ENCODE results near the gene KLRC2.
"Not testable (repeated sequence)": the region's sequence is repeated elsewhere in the genome, so short reads cannot be mapped to it uniquely, and the experiment has no call there.

The KLRC2 gene

DNA sequence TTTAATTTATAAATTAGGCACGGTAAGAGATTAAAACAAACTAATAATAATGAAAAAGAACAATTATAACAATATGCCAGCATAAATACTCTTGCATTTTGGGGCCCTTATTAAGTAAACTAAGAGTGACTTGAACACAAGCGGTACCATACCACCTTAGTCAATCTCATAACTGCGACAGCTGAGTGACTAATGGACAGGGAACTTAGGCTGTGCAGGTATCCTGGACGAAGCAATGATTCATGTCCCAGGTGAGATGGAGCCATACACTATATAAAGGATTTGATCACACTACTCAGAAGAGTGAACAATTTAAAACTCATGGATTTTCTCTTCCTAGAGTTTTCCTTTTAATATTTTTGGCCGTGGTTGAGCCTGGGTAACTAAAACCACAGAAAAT lies 30.5 kb downstream of the KLRC2 start:
- no peak for DNase-seq (ENCODE audit: low read depth)

DNA sequence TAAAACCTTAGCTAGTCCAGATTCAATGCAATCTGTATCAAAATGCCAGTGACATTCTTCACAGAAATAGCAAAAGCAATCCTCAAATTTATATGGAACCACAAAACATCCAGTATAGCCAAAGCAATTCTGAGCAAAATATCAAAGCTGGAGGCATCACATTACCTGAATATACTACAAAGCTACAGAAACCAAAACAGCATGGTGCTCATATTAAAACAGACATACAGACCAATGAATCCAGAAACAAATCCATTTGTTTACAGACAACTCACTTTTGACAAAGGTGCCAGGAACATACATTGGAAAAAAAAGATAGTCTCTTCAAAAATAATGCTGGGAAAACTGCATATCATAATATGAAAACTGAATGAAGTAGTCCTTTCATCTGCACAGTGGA lies 31.0 kb downstream of the KLRC2 start:
- no peak for DNase-seq (ENCODE audit: low read depth)

DNA sequence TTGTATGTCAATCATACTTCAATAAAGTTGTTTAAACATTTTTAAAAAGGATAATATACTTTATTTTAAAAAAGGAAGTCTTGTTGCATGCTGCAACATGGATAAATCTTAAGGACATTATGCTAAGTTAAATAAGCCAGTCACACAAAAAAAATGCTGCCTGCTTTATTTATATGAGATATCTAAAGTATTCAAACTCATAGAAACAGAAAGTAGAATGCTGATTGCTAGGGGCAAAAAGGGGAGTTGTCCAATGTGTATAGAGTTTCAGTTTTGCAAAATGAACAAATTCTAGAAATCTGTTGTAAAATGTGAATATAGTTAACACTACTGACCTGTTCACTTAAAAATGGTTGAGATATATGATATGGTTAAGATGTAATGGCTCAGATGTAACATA lies 35.0 kb downstream of the KLRC2 start:
- no peak for DNase-seq (ENCODE audit: low read depth)

DNA sequence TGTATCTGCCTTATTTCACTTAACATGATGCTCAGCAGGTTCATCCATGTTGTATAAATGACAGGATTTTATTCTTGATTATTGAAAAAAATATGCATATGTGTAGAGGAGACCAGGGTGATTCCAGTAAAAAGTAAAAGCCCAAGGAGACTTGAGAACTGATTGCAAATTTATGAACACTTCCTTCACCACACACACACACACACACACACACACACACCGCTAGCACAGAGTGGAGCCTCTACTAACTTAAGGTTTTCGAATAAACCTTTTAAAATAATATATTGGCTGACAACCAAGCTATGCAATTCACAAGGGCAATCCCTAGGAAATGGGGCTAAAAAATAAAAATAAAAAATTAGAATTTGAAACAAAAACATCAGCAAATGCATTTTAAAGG lies 37.6 kb downstream of the KLRC2 start:
- no peak for DNase-seq (ENCODE audit: low read depth)

DNA sequence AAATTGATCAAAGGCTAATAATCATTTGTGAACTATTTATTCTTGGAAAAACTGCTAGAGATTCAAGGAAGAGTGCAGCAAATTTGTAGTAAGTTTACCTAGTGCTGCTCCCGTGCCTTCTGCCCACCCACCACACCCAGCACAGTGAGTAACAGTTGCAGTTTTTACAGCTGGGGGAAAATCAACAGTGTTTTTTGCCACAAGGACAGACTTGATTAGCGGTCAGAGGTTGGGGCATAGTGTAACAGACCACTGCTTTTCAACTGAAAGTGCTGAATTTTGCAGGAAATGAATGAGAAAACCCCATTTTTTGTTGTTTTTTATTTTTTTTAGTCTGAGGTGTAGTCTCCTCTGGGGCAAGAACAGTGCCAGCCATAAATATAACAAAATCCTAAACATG lies 38.5 kb downstream of the KLRC2 start:
- DNase-seq (ENCODE audit: low read depth) = no peak

DNA sequence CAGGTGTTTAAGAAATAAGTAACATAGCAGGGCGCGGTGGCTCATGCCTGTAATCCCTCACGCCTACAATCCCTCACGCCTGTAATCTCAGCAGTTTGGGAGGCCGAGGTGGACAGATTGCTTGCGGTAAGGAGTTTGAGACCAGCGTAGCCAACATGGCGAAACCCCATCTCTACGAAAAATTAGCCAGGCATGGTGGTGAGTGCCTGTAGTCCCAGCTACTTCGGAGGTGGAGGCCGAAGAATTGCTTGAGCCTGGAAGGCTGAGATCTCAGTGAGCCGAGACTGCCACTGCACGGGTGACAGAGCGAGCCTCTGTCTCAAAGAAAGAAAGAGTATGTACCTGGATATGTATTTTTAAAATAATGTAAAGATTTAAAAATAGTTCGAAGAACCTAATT lies 39.6 kb downstream of the KLRC2 start:
- not testable (repeated sequence) for DNase-seq (ENCODE audit: low read depth)

DNA sequence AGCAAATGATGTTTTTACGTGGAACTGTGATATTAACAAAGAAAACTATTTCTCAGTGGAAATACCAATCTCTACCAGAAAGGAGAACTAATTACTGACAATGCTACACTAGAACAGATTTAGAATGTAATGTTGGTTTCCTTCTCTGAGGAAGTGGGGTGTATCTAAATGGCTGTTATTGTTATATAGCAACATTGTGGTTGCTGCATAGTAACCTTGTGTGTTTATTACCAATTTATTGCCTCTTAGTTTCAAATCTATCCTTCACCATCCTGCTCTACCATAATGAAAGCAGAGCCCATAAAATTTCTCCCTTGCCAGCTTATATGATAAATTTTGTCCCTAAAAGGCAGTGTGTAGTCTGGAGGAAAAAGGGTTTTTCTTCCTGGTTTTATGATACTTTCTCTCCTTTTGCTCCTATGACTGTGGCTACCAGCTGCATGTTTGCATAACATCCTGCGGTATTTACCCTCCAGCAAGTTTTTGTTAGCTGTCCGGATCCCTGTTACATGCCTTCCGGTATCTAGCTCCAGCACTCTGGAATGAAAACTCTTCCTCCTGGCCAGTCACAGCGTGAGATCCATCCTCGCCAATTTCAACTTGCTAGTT lies 40.3 kb downstream of the KLRC2 start:
- peak; percentile 92 for DNase-seq (ENCODE audit: low read depth)

DNA sequence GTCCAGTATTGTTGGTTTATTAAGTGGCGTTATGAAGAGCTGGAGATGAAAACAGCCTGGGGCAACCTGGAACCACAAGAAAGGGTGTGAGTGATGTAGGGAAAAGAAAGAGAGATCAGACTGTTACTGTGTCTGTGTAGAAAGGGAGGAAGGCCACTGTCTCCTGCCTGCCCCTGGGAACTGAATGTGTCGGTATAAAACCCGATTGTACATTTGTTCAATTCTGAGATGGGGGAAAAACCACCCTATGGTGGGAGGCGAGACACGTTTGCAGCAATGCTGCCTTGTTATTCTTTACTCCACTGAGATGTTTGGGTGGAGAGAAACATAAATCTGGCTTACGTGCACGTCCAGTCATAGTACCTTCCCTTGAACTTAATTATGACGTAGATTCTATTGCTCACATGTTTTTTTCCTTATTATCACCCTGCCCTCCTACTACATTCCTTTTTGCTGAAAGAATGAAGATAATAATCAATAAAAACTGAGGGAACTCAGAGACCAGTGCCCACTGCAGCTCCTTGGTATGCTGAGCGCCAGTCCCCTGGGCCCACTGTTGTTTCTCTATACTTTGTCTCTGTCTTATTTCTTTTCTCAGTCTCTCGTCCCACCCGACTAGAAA lies 41.2 kb downstream of the KLRC2 start:
- DNase-seq (ENCODE audit: low read depth) = not testable (repeated sequence)

DNA sequence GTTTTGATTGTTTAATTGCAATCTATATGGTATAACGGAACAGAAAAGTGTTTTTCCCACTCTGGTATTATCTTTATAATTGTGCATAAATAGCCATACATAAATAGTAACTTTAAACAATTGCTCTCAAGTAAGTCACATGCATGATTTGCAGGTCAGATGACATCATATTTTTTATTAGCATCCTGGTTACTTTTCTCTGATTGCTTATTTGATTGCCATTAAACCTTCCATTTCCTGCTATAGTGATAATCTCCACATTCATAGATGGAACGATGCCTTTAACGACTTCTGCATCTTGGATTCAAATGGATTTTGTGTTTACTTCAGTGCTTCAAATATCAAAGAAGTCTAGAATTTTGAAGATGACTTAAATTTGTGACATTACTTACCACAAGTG lies 42.5 kb downstream of the KLRC2 start:
- no peak for DNase-seq (ENCODE audit: low read depth)

DNA sequence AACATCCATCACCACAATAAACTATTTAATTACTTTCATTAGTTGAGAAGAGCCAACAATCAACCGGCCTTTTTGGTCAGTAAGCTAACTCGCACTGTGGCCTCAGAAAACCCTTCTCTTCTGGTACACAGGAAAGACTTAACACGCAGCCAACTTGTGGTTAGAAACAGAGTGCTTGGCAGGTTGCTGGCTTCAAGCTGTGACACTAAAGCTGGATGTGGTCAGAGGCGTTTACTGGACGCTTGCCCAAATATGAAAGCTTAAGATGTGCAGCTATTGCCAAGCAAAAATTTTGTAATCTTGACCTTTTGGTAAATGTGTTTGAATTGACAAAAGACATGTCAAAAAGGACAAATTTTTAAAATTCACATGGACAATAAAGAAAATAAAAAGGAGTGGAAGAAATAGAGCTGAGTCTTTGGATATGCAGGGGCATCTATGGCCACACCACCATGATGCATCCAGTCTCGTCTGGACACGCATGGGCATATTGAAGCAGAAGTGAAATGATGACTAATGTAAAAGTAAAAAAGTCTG lies 43.3 kb downstream of the KLRC2 start:
- peak; percentile 99 for DNase-seq (ENCODE audit: low read depth)

DNA sequence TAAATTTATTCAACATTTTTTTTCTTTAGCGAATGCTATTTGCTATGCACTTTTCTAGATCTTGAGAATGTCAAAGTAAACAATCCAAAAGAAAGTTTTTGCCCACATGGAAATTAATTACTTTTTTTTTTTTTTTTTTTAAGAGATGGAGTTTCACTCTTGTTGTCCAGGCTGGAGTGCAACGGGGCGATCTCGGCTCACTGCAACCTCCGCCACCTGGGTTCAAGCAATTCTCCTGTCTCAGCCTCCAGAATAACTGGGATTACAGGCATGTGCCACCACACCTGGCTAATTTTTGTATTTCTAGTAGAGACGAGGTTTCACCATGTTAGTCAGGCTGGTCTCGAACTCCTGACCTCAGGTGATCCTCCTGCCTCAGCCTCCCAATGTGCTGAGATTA lies 44.8 kb downstream of the KLRC2 start:
- DNase-seq (ENCODE audit: low read depth) = not testable (repeated sequence)

DNA sequence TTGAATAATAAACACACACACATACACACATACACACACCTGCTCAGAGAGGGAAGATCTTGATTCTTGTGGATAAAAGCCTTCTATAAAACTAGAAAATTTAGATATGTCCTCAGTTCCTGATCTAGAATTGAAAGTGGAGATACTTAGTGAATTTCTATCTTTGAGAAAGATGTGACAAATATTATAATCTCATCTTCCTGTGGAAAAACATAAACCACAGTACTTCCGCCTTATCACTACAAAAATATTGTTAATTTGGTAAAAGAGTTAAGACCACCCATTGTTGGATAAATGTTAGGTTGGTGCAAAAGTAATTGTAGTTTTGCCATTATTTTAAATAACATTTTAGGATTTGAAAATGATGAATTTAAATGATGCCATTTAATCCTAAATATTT lies 45.9 kb downstream of the KLRC2 start, which contains the start of gene KLRK1:
Gene KLRK1, minus strand, starts transcription at position 138 of the 400 bp plus-strand sequence. CDS start 1,231 bp downstream, outside the sequence.
- DNase-seq (ENCODE audit: low read depth) = no peak

DNA sequence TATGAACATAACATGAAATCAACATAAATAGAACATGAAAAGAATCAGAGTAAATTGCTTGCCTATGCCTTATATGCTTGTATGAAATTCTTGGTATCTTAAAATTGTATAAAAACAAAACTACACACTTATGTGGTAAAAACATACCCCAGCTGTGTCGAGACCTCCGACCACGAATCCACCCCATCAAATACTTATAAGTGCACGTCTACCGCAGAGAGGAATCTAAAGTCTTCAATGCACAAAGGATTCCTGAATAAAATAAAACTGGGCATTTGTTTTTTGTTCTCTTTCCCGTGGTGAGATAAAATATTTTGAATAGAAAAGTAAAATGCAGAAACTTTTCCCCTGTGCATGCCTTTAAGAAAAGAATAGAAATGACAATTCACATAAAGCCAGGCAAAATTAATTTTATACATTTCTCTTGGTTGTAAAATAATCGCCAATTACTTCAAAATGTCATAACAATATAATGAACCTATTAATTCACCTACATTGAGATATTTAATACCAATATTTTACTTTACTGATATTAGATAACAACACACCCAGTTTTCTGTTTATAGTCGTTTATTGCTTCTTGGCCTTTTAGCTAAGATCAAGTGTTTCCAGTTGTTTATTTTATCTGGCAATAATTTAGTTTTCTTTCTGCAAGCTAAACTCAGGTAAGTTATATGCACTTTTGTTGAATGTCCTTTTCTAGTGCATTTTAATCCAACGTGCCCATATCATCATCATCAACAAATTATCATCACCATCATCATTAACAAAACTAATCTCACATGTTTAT lies 47.0 kb downstream of the KLRC2 start:
- no peak for DNase-seq (ENCODE audit: low read depth)

DNA sequence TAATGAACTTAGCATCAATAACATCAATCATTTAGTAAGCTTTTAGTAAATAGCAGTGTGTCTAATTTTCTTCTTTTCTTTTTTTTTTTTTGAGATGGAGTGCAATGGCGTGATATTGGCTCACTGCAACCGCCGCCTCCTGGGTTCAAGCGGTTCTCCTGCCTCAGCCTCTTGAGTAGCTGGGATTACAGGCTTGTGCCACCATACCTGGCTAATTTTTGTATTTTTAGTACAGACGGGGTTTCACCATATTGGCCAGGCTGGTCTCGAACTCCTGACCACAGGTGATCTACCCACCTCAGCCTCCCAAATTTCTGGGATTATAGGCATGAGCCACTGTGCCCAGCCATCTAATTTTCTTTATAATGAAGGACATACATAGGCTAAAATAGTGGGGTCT lies 48.3 kb downstream of the KLRC2 start:
- DNase-seq (ENCODE audit: low read depth) = not testable (repeated sequence)

DNA sequence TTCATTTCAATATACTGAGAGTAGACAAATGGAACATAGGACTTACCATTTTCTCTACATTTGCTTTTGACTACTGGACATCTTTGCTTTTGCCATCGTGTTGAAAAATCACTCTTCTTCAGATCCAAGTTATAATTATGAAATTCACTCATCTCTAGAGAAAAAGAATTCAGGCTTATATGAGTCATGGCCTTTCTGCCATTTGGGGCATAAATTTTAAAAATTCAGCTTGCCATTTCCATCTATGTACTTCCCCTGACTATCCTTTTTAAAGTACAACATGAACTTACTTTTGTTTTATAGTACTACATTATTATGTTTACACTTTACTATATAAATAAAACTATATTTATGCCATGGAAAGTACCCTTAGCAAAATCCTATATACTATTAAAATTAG lies 49.0 kb downstream of the KLRC2 start:
- DNase-seq (ENCODE audit: low read depth) = peak; percentile 30

DNA sequence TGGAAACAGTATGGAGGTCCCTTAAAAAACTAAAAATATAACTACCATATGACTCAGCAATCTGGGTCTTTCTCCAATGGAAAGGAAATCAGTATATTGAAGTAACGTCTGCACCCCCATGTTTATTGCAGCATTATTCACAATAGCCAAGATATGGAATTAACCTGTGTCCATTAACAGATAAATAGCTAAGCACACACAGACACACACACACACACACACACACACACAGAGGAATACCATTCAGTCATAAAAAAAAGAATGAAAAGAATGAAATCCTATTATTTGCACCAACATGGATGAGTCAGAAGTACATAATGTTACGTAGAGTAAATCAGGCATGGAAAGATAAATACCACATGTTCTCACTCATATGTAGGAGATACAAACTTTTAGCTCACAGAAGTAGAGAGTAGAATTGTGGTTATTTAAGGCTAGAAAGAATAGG lies 50.6 kb downstream of the KLRC2 start:
- DNase-seq (ENCODE audit: low read depth) = peak; percentile 93

DNA sequence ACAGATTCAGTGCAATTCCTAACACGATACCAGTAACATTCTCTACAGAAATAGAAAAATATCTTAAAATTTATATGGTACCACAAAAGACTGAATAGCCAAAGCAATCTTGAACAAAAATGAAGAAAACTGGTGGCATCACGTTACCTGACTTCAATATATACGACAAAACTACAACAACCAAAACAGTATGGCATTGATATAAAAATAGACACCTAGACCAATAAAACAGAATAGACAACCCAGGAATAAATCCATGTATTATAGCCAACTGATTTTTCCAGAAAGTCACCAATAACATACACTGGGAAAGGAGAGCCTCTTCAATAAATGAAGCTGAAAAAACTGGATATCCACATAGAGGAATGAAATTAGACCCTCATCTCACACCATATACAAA lies 51.6 kb downstream of the KLRC2 start:
- no peak for DNase-seq (ENCODE audit: low read depth)

DNA sequence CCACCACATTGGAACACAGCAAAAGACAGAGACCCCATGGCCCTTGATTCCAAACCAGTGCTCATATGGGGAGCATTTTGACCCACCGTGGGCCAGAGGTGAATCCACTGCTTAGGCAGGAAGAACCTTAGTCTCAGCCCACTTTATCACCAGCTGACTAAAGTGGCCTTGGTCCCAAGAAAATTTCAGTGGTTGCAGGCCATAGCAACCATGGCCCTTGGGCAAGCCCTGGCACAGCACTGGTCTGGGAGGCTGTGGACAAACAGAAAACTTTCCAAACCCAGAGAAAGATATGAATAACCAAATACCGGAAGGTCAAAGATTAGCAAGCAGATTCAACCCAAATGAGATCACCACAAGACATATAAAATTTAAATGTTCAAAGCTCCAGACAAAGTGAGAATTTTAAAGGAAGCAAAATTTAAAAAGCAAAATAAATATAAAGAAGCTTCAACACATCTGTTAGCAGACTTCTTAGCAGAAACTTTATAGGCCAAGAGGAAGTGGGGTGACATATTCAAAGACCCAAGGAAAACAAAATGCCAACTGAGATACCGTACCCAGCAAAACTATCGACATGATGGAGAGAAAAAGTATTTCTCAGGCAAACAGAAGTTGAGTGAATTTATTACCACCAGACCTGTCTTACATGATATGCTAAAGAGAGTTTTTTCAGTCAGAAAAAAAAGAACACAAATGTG lies 53.7 kb downstream of the KLRC2 start:
- DNase-seq (ENCODE audit: low read depth) = no peak

All from iris pigment epithelial cell (primary cell).